ENCODE results near the gene SFXN3.
A peak's percentile ranks its signal among the peaks of the same experiment; 100 is the strongest.

Gene SFXN3

GRCh38 chr10:101041252-101041761 lies 10.3 kb downstream of the SFXN3 start:
- Mint-ChIP-seq H3K27ac (peak overlapping the region; percentile 41 to 99 (median 97)), H3K4me1 (peaks cover 33% of the 10 kb centered on the region), H3K9me3 (no peaks in the 10 kb centered on the region), H3K4me3 (peak overlapping the region; percentile 38 to 87 (median 56)), H3K27me3 (ENCODE audit: low read depth) (peaks cover 23% of the 10 kb centered on the region), H3K36me3 (ENCODE audit: low read depth) (peaks cover 6% of the 10 kb centered on the region)
- TF ChIP-seq, protein P1, sequence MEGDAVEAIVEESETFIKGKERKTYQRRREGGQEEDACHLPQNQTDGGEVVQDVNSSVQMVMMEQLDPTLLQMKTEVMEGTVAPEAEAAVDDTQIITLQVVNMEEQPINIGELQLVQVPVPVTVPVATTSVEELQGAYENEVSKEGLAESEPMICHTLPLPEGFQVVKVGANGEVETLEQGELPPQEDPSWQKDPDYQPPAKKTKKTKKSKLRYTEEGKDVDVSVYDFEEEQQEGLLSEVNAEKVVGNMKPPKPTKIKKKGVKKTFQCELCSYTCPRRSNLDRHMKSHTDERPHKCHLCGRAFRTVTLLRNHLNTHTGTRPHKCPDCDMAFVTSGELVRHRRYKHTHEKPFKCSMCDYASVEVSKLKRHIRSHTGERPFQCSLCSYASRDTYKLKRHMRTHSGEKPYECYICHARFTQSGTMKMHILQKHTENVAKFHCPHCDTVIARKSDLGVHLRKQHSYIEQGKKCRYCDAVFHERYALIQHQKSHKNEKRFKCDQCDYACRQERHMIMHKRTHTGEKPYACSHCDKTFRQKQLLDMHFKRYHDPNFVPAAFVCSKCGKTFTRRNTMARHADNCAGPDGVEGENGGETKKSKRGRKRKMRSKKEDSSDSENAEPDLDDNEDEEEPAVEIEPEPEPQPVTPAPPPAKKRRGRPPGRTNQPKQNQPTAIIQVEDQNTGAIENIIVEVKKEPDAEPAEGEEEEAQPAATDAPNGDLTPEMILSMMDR (IDR thresholded peaks at IDR 0.05; ENCODE audit: unreplicated experiment in 3 of 3), result peak; percentile 84 to 88 (median 86)

DNA sequence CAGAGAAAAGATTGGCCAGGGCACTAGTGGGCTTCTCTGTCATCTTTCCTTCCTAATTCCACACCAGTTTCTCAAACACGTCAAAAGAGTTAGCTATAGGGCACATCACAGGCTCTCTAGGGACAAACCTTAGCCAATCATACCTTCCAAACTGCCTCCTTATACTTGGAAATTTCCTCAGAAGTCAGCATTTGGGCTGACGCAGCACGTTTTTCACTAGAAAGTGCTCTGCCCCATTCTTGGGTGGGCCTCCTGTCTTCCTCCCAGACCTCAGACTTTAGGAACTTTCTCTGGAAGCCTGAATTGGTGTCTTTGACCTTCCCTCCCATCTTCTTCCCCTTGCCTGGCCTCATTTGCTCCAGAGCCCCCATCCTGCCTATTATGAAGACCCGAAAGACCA lies 11.1 kb downstream of the SFXN3 start:
- peaks cover 41% of the 10 kb centered on the region for H3K4me1 Mint-ChIP-seq
- TF ChIP-seq, protein P1 (IDR thresholded peaks at IDR 0.05; ENCODE audit: unreplicated experiment in 3 of 3), result no peak
- H3K4me3 Mint-ChIP-seq, result peak overlapping the region; percentile 87 to 92 (median 91)
- peaks cover 6% of the 10 kb centered on the region for H3K36me3 Mint-ChIP-seq (ENCODE audit: low read depth)
- peaks cover 28% of the 10 kb centered on the region for H3K27me3 Mint-ChIP-seq (ENCODE audit: low read depth)
- peak overlapping the region; percentile 97 to 100 (median 99) for H3K27ac Mint-ChIP-seq
- H3K9me3 Mint-ChIP-seq, result no peaks in the 10 kb centered on the region

DNA sequence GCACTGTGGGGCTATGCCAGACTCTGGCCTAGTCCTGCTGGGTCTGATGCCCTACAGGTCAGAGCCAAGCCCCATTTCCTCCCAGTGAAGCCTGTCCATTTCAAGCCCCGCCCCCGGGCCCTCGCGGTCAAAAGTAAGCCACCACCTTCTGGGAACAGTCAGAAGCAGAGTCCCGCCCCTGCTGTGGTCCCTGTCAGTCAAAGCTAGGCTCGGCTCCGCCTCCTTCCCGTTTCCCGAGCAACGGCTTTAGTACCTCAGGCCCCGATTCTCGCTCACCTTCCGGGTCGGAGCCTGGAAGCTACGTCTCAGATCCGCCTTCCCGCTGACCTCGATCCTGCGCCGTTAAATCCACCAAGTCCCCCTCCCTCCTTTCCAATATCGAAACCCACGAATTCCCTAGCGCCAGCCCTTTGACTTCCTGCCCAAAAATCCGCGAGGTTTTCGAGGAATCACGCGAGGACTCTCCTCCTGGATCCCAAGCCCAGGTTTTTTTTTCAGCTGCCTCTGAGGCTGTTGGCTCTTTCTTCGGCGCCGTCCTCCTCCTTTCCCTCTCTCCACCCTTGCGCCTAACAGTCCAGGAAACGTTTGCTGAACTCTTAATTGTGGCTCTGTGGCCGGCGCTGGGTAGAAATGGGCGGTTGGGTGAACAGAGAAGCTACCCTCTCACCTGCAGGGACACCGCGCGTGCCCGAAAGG lies 11.8 kb downstream of the SFXN3 start:
- H3K27me3 Mint-ChIP-seq (ENCODE audit: low read depth), result peaks cover 35% of the 10 kb centered on the region
- peaks cover 43% of the 10 kb centered on the region for H3K4me1 Mint-ChIP-seq
- peaks cover 4% of the 10 kb centered on the region for H3K36me3 Mint-ChIP-seq (ENCODE audit: low read depth)
- no peaks in the 10 kb centered on the region for H3K9me3 Mint-ChIP-seq
- H3K4me3 Mint-ChIP-seq, result peak overlapping the region; percentile 87 to 92 (median 91)
- TF ChIP-seq, protein P1 (IDR thresholded peaks at IDR 0.05; ENCODE audit: unreplicated experiment in 3 of 3), result no peak
- H3K27ac Mint-ChIP-seq, result peak overlapping the region; percentile 97 to 100 (median 99)

DNA sequence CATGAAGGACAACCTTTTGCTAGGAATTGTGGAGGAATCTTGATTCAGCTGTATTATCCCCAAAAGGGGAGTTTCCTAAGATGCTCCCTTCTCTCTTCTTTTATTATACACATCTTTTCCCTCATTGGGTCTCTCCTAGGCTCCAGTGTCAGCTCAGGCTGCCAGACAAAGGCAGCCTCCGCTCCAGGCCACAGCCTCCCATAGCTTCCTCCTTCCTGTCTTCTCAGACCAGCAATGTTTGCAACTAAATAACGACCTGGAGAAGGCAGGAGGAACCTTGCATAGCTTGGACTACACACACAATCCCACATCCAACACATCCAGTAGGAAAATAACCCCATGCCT lies 12.3 kb downstream of the SFXN3 start:
- peaks cover 45% of the 10 kb centered on the region for H3K4me1 Mint-ChIP-seq

DNA sequence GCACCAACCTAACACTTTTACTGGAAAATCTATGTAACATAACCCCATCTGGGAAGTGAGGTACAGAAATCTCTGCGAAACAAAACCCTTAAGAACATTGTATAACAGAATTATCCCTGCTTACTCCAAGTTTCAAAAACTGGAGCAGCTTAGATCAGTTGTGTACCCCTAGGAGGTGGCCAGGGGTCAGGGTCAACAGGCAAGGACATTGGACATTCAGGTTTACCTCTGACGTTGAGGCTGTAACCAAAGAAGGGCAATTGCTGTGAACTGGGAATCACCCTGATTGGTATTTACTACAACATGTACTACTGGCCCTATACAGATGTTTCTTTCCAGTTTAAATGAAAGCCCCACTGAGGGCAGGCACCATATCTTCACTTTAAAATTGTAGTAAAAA lies 13.1 kb downstream of the SFXN3 start:
- H3K36me3 Mint-ChIP-seq (ENCODE audit: low read depth), result no peaks in the 10 kb centered on the region

More for the DNA sequence above, 12.3 kb downstream of the SFXN3 start:
- H3K27ac Mint-ChIP-seq, result peak overlapping the region; percentile 97 to 100 (median 99)
- H3K9me3 Mint-ChIP-seq, result no peaks in the 10 kb centered on the region
- H3K4me3 Mint-ChIP-seq, result peak overlapping the region; percentile 87 to 92 (median 91)
- no peaks in the 10 kb centered on the region for H3K36me3 Mint-ChIP-seq (ENCODE audit: low read depth)
- H3K27me3 Mint-ChIP-seq (ENCODE audit: low read depth), result peaks cover 40% of the 10 kb centered on the region
- TF ChIP-seq, protein P1 (IDR thresholded peaks at IDR 0.05; ENCODE audit: unreplicated experiment in 3 of 3), result no peak

More for the DNA sequence above, 13.1 kb downstream of the SFXN3 start:
- Mint-ChIP-seq H3K27ac (peak overlapping the region in 2 of 3 experiments; percentile 97 to 100), H3K27me3 (ENCODE audit: low read depth) (peaks cover 48% of the 10 kb centered on the region), H3K4me3 (peak overlapping the region in 1 of 3 experiments; percentile 91), H3K4me1 (peaks cover 53% of the 10 kb centered on the region), H3K9me3 (no peaks in the 10 kb centered on the region)
- TF ChIP-seq, protein P1 (IDR thresholded peaks at IDR 0.05; ENCODE audit: unreplicated experiment in 3 of 3), result no peak

Measured in nephron (organoid).